Osteocyte (in vitro differentiated cells): ENCODE results near the gene CIAPIN1. TPM values are rescaled to one million over a fixed set of nuclear protein-coding genes. Genes with fewer than 3 reads are reported as not detected.

ENCODE experiments used
- DNase-seq: peaks from one replicate; pipeline ENCODE4 v3.0.0; 2021; ENCODE audit warnings: mixed read lengths; ENCODE audit not compliant: unreplicated experiment; ENCODE audit errors: extremely low spot score
- H3K27ac Mint-ChIP-seq: one replicate; pipeline ENCODE4 v1.8.0; 2021; ENCODE audit warnings: mild to moderate bottlenecking, mixed read lengths; ENCODE audit not compliant: unreplicated experiment
- H3K27me3 Mint-ChIP-seq: one replicate; pipeline ENCODE4 v1.8.0; 2021; ENCODE audit warnings: mixed read lengths; ENCODE audit not compliant: unreplicated experiment
- H3K36me3 Mint-ChIP-seq: one replicate; pipeline ENCODE4 v1.8.0; 2021; ENCODE audit warnings: mixed read lengths; ENCODE audit not compliant: unreplicated experiment
- H3K4me1 Mint-ChIP-seq: one replicate; pipeline ENCODE4 v1.8.0; 2021; ENCODE audit warnings: mixed read lengths; ENCODE audit not compliant: unreplicated experiment
- H3K4me3 Mint-ChIP-seq: one replicate; pipeline ENCODE4 v1.8.0; 2021; ENCODE audit warnings: mild to moderate bottlenecking, moderate library complexity, mixed read lengths; ENCODE audit not compliant: unreplicated experiment
- H3K9me3 Mint-ChIP-seq: one replicate; pipeline ENCODE4 v1.8.0; 2021; ENCODE audit warnings: mixed read lengths; ENCODE audit not compliant: unreplicated experiment
- CTCF ChIP-seq: fragments of 200-600 bp; sonication (generic); IDR thresholded peaks from 2 replicates; pipeline ENCODE4 v1.5.0; 2021; ENCODE audit warnings: antibody characterized with exemption, mild to moderate bottlenecking, moderate library complexity
- total RNA-seq: library from RNA; stranded (reverse); gene quantifications from 2 replicates; pipeline ENCODE4 v1.2.1, GENCODE V29; 2021

CIAPIN1 gene
- total RNA-seq, 1 donor from 2014 or later, result 52.2 TPM

GRCh38 chr16:57475711-57476339 is 28.6 kb upstream of the CIAPIN1 start:
- H3K9me3 Mint-ChIP-seq, result no peaks in the 10 kb centered on the region
- TF ChIP-seq CTCF, result peak; percentile 62
- H3K4me3 Mint-ChIP-seq, result no peak overlapping the region
- peaks cover 6% of the 10 kb centered on the region for H3K36me3 Mint-ChIP-seq
- DNase-seq, result no peak
- no peaks in the 10 kb centered on the region for H3K27me3 Mint-ChIP-seq
- peaks cover 35% of the 10 kb centered on the region for H3K4me1 Mint-ChIP-seq
- no peak overlapping the region for H3K27ac Mint-ChIP-seq

DNA sequence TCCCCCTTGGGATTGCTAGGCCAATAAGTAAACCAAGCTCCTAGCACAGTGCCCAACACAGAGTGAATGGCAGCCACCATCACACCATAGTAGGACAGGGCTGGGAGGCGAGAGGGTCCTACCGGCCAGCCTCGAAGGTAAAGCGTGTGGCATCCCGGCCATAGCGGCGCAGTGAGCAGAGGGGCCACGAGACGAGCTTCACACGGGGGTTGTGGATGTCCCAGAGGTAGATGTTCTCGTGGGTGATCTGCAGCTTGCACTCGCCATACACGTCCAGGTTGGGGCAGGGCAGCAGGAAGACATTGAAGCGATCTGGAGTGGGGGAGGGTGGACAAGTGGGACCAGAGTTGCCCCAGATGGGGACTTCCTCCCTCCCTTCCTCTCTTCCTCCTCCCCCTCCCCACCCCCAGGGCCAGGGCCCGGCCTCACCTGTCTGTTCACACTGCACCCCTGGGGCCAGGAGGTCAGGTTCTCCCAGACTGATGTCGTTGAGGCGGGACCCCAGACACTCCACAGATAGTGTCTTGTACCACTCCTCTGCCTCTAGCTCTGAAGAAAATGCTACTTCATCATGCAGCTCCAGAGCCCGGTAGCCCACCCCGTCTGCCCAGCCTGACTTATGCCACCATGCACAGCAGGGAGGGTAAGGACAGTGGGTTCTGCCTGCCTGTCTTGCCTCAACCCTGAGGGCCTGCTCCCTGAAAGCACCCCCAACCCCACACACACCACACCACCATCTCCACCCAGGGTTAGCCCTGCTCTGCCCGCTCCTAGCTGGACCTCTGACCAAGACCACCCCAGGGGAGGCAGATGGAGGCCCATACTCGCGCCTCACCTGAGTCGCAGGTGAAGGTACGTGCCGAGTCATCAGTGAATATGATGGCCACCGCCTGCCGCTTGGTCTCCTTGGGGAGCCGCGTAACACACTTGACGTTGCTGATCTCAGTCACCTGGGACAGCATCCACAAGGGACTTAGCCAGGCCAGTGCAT is 27.8 kb upstream of the CIAPIN1 start:
- peaks cover 29% of the 10 kb centered on the region for H3K4me1 Mint-ChIP-seq
- no peak for DNase-seq
- no peaks in the 10 kb centered on the region for H3K27me3 Mint-ChIP-seq
- peaks cover 9% of the 10 kb centered on the region for H3K36me3 Mint-ChIP-seq
- H3K9me3 Mint-ChIP-seq, result no peaks in the 10 kb centered on the region
- no peak overlapping the region for H3K4me3 Mint-ChIP-seq
- no peak overlapping the region for H3K27ac Mint-ChIP-seq
- TF ChIP-seq CTCF, result no peak

- DNase-seq, result no peak
- Mint-ChIP-seq H3K4me1 (peaks cover 22% of the 10 kb centered on the region), H3K4me3 (no peak overlapping the region), H3K27ac (no peak overlapping the region), H3K36me3 (peaks cover 17% of the 10 kb centered on the region), H3K27me3 (no peaks in the 10 kb centered on the region), H3K9me3 (no peaks in the 10 kb centered on the region)
- no peak for TF ChIP-seq CTCF
Observed at GRCh38 chr16:57473906-57474305, 26.7 kb upstream of the CIAPIN1 start.

DNA sequence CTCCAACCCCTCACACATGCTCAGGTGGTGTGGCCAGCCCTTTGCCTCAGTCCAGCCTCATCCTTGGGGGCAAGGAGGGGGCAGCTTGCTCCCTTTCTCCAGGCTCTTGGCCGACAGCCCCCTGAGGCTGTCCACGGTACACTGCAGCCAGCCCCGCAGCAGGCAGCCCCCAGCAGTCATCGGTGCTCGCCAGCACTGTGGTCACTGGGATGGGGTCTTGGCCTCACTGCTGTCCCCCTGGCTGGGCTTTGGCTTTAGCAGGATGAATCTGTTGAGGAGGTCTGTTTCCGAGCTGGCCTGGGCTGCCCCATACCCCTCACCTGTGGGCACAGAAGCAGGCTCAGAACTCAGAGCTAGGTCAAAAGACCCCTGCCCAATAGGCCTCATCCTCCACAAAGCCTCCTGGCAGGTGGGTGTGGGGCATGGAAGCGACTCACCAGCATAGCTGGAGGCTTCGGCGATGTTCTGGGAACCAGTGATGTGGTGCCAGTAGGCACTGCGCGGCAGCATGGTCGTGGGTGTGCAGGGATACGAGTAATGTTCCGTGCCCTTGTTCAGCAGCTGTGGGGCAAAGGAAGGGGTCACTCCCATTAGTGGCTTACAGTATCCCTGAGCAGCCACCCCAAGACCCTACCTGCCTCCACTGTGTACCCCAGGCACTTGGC is 26.1 kb upstream of the CIAPIN1 start:
- peaks cover 16% of the 10 kb centered on the region for H3K4me1 Mint-ChIP-seq
- no peak overlapping the region for H3K27ac Mint-ChIP-seq
- no peak for DNase-seq
- H3K4me3 Mint-ChIP-seq, result no peak overlapping the region
- no peaks in the 10 kb centered on the region for H3K9me3 Mint-ChIP-seq
- no peak for TF ChIP-seq CTCF
- no peaks in the 10 kb centered on the region for H3K27me3 Mint-ChIP-seq
- peaks cover 22% of the 10 kb centered on the region for H3K36me3 Mint-ChIP-seq
